AG04450 (cell line): ENCODE data around the gene SERINC5. TPM values are rescaled to one million over a fixed set of nuclear protein-coding genes. Genes with fewer than 3 reads are reported as not detected.
"Not testable (repeated sequence)": the region's sequence is repeated elsewhere in the genome, so short reads cannot be mapped to it uniquely, and the experiment has no call there.

Experiments used
- CTCF ChIA-PET: fragments of 300-600, 350-600 bp; formaldehyde crosslinking; extraction: SDS; loops from one replicate; lab custom pipeline; 2022; ENCODE audit warnings: antibody characterized with exemption, inconsistent platforms; lab: Charles Lee
- POLR2A ChIA-PET: fragments of 350-600 bp; formaldehyde crosslinking; extraction: SDS; loops from one replicate; lab custom pipeline; 2021; ENCODE audit warnings: antibody characterized with exemption, inconsistent platforms; lab: Yijun Ruan, JAX
- DNase-seq: peaks from one replicate; pipeline ENCODE4 v3.0.0-alpha.2; 2011; ENCODE audit warnings: low read depth, low spot score
- H3K27ac ChIP-seq: one replicate; pipeline ENCODE4 v1.5.1; 2012; ENCODE audit warnings: low read depth, low read length, control low read depth
- H3K27me3 ChIP-seq: one replicate; pipeline ENCODE4 v1.6.0; 2012; ENCODE audit warnings: low read length; ENCODE audit not compliant: control insufficient read depth, insufficient read depth
- H3K4me3 ChIP-seq: 2 replicates; pipeline ENCODE4 v1.5.1; 2011; ENCODE audit warnings: mild to moderate bottlenecking, low read depth, low read length, control low read depth
- H3K9me3 ChIP-seq: 2 replicates; pipeline ENCODE4 v1.5.1; 2012; ENCODE audit warnings: low read length; ENCODE audit not compliant: control insufficient read depth, insufficient read depth
- polyA plus RNA-seq: library from polyadenylated mRNA; depleted of rRNA; stranded (reverse); fragments of >200 nt; gene quantifications from 2 replicates; pipeline ENCODE4 v1.2.3, GENCODE V29; 2011
- TF ChIP-seq, protein P1 (sequence below): IDR thresholded peaks from 2 replicates; pipeline ENCODE4 v1.5.1; 2011; ENCODE audit warnings: low read depth, low read length, control low read depth, inconsistent platforms

SERINC5 gene
- polyA plus RNA-seq, 1 experiment, result 8.5 TPM

DNA sequence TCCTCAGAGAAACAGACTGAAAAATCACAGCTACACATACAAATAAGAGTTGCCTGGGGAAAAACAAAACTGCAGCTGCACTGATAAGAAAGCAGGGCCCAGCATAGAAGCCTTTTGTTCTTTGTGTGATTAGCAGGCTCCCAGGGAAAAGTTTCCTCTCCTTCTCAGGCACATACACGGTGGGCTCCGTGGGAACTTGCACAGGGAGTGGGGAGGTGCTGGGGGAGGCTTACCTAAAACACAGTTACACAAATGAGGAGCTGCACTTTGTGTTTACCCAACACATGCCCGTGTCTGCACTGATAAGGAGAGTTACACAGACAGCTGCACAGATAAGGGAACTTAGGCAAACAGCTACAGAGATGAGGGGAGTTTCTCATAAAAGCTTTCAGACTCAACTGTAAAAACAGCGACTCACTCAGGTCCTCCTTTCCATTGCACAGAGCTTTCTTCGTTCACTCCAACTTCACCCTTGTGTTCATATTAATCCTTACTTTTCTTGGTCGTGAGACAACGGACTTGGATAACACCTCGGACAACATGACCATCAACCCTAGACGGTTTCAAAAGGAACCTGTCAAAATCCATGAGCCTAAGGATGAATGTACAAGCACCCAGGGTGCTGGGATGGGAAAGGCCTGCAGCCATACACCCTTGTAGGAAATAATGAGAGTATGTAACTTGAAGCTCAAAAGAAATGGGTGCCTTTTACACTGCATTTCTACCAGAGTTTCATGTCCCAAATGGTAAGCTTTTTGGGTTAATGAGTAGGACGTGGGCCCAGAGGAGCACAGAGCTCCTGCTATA, 50.8 kb downstream of the SERINC5 start:
- no peak overlapping the region for H3K27ac ChIP-seq
- TF ChIP-seq, protein P1, sequence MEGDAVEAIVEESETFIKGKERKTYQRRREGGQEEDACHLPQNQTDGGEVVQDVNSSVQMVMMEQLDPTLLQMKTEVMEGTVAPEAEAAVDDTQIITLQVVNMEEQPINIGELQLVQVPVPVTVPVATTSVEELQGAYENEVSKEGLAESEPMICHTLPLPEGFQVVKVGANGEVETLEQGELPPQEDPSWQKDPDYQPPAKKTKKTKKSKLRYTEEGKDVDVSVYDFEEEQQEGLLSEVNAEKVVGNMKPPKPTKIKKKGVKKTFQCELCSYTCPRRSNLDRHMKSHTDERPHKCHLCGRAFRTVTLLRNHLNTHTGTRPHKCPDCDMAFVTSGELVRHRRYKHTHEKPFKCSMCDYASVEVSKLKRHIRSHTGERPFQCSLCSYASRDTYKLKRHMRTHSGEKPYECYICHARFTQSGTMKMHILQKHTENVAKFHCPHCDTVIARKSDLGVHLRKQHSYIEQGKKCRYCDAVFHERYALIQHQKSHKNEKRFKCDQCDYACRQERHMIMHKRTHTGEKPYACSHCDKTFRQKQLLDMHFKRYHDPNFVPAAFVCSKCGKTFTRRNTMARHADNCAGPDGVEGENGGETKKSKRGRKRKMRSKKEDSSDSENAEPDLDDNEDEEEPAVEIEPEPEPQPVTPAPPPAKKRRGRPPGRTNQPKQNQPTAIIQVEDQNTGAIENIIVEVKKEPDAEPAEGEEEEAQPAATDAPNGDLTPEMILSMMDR, result no peak
- DNase-seq, result no peak

DNA sequence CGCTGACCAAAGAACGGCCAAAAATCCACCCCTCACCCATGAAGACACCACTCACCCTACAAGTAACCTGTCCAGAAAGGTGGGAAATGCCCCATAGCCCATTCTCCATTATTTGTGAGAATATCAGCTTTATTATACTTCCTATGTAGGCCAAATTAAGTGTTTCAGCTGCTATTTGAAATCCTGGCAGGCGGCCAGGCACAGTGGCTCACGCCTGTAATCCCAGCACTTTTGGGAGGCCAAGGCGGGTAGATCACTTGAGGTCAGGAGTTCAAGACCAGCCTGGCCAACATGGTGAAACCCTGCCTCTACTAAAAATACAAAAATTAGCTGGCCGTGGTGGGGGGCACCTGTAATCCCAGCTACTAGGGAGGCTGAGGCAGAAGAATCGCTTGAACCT, 54.1 kb downstream of the SERINC5 start:
- POLR2A ChIA-PET, CTCF ChIA-PET, H3K27me3 ChIP-seq, DNase-seq, H3K27ac ChIP-seq, H3K4me3 ChIP-seq, H3K9me3 ChIP-seq: not testable (repeated sequence)

More for the DNA sequence above, 50.8 kb downstream of the SERINC5 start:
- ChIA-PET CTCF (interaction anchor here (0.6 to 1.1 kb wide), 2 partner anchors 113 kb away, joined by 4 to 5 read pairs; no protein-coding TSS in a partner anchor), POLR2A (no interaction called here)
- Histone ChIP-seq H3K27me3 (no peaks in the 10 kb centered on the region), H3K4me3 (no peak overlapping the region), H3K9me3 (no peaks in the 10 kb centered on the region)

DNA sequence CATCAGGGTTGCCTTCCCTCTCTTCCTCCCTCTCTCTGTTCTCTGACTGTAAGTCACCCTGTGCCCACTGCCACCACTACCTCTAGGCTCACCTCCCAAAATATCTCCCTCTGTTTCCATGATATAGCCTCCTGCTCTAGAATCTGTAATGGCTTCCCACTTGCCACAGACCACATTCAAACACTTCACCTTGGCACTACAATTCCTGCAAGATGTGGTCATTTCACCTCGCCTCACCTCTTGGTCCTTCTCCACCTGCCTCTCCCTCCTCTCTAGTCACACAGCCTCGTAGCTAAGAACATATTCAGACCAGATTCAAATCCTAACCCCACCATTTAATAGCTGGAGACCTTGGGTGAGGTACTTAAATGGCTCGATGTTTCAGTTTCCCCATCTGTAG, 56.9 kb downstream of the SERINC5 start:
- TF ChIP-seq, protein P1, result no peak
- H3K27ac ChIP-seq, result no peak overlapping the region

DNA sequence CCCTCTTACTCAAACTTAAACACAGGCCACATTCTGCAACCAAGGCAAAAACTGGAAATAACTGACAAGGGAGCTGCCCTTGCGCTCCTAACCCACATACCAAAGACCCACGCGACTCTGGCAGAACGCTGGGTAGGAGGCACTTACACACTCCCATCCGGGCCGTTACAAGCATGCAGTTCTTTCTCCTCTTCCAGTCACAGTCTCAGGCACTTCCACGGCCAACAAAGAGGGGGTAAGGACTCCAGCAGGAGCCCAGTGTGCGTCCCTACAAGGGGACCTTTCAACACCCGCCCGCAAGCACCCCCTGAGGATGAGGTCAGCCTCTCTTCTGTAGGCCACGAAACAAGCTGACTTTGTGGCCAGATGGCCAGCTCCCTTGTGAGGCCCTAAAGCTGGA, 57.4 kb downstream of the SERINC5 start:
- no peak for DNase-seq
- Histone ChIP-seq H3K4me3 (no peak overlapping the region), H3K27me3 (no peaks in the 10 kb centered on the region), H3K9me3 (no peaks in the 10 kb centered on the region), H3K27ac (no peak overlapping the region)
- TF ChIP-seq, protein P1, result no peak
- POLR2A ChIA-PET, result no interaction called here
- CTCF ChIA-PET, result interaction anchor here (1.5 kb wide), 1 partner anchor 115 kb away, joined by 5 read pairs; no protein-coding TSS in a partner anchor

More for the DNA sequence above, 56.9 kb downstream of the SERINC5 start:
- ChIA-PET CTCF (interaction anchor here (1.5 kb wide), 1 partner anchor 116 kb away, joined by 5 read pairs; no protein-coding TSS in a partner anchor), POLR2A (no interaction called here)
- DNase-seq, result no peak
- no peak overlapping the region for H3K4me3 ChIP-seq
- H3K9me3 ChIP-seq, result no peaks in the 10 kb centered on the region
- H3K27me3 ChIP-seq, result no peaks in the 10 kb centered on the region

DNA sequence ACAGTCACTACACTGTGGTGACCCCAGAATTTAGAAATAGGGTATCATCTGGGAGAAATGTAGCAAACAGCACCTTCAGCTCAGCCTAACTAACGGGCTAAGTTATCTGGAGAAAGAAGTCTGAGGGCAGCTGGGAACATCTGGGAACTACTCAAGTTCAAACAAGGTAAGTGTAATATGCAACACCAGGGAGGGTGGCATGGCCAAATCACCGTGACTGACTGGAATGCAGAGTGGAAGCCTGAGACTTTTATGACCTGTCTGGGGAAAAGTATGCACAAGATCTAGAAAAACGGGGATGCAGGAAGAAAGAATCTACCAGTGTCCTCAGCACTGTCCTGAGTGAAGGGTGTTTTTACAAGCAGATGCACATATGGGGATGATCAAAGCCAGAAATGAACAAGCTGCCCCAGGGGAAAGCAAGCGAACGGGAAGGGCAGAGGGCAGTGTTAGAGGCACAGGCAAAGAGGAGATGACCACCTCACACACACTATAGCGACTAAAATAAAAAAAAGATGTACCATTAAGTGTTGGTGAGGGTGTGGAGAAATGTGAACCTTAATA, 59.9 kb downstream of the SERINC5 start:
- ChIA-PET POLR2A (no interaction called here), CTCF (interaction anchor here (0.5 kb wide), 1 partner anchor 38 kb away, joined by 3 read pairs; no protein-coding TSS in a partner anchor)
- no peak overlapping the region for H3K27ac ChIP-seq

More for the DNA sequence above, 59.9 kb downstream of the SERINC5 start:
- Histone ChIP-seq H3K27me3 (no peaks in the 10 kb centered on the region), H3K9me3 (no peaks in the 10 kb centered on the region), H3K4me3 (no peak overlapping the region)
- no peak for DNase-seq
- TF ChIP-seq, protein P1, result no peak
